Panc1 (cell line): ENCODE data around the gene AOC3. TPM values are rescaled to one million over a fixed set of nuclear protein-coding genes. Genes with fewer than 3 reads are reported as not detected.

ENCODE experiments used
- ATAC-seq: fragments of 200-7000 bp; cut with Tn5 transposase; 2 replicates; pipeline ENCODE4 v1.9.1; 2020; ENCODE audit warnings: mild to moderate bottlenecking, moderate library complexity
- BruUV-seq: library from RNA; stranded (reverse); fragments of 400-500 nt; replicated peaks from 2 replicates; lab custom pipeline; 2021; lab: Mats Ljungman, UMichigan
- CTCF ChIA-PET: fragments of 300-600 bp; sonication (Branson Sonifier 250); formaldehyde crosslinking; loops from one replicate; lab custom pipeline; 2022; ENCODE audit warnings: antibody characterized with exemption; lab: Charles Lee
- POLR2A ChIA-PET: fragments of 300-600 bp; sonication (Branson Sonifier 250); formaldehyde crosslinking; loops from one replicate; lab custom pipeline; 2022; ENCODE audit warnings: antibody characterized with exemption; lab: Charles Lee
- DNase-seq: peaks from one replicate; pipeline ENCODE4 v3.0.0-alpha.2; 2010; ENCODE audit warnings: low read depth, low spot score
- H3K27ac ChIP-seq: 2 replicates; pipeline ENCODE4 v1.5.1; 2011; ENCODE audit warnings: mild to moderate bottlenecking, low read length, inconsistent platforms
- H3K27me3 ChIP-seq: fragments of 200-500 bp; sonication (Bioruptor generic); 2 replicates; pipeline ENCODE4 v1.6.0; 2014; ENCODE audit warnings: low read length, inconsistent platforms; ENCODE audit not compliant: control insufficient read depth, insufficient read depth
- H3K36me3 ChIP-seq: fragments of 200-500 bp; sonication (Bioruptor generic); 2 replicates; pipeline ENCODE4 v1.5.1; 2014; ENCODE audit warnings: inconsistent platforms, mild to moderate bottlenecking, low read length, moderate library complexity; ENCODE audit not compliant: control insufficient read depth, insufficient read depth
- H3K4me1 ChIP-seq: 2 replicates; pipeline ENCODE4 v1.5.1; 2011; ENCODE audit warnings: inconsistent platforms, mild to moderate bottlenecking, low read length, moderate library complexity; ENCODE audit not compliant: control insufficient read depth, insufficient read depth
- H3K4me3 ChIP-seq, 2 experiments: 2 replicates each; pipeline ENCODE4 v1.5.1; 2011 to 2012; ENCODE audit warnings: low read depth in 2 of 2, low read length in 2 of 2, mild to moderate bottlenecking in 2 of 2, inconsistent platforms in 1 of 2, moderate library complexity in 1 of 2
- H3K9me3 ChIP-seq: fragments of 200-500 bp; sonication (Bioruptor generic); 2 replicates; pipeline ENCODE4 v1.5.1; 2014; ENCODE audit warnings: low read depth, mild to moderate bottlenecking, inconsistent platforms, low read length, moderate library complexity; ENCODE audit not compliant: control insufficient read depth, insufficient read depth
- POLR2AphosphoS5 ChIP-seq: IDR thresholded peaks from 2 replicates; pipeline ENCODE4 v1.6.1; 2012; ENCODE audit warnings: mild to moderate bottlenecking, low read depth, low read length, moderate library complexity
- SIN3A ChIP-seq: IDR thresholded peaks from 2 replicates; pipeline ENCODE4 v1.6.1; 2012; ENCODE audit warnings: low read depth, mild to moderate bottlenecking, low read length, moderate library complexity, borderline replicate concordance; ENCODE audit not compliant: insufficient read depth
- TCF7L2 ChIP-seq: IDR thresholded peaks from 2 replicates; pipeline ENCODE4 v1.6.1; 2011; ENCODE audit warnings: mild to moderate bottlenecking, low read depth, low read length, inconsistent platforms
- in situ Hi-C: cut with HindIII; loops from 2 replicates; pipeline ENCODE4 v1.10.0; 2016; ENCODE audit warnings: low sequenced_read_pairs, low pct_unique_long_range_greater_than_20kb
- intact Hi-C: fragments of 100-400 bp; cut with micrococcal nuclease; formaldehyde crosslinking; loops from one replicate; pipeline ENCODE4 v1.10.0; 2022; ENCODE audit not compliant: unreplicated experiment
- total RNA-seq: library from RNA; stranded (reverse); gene quantifications from one replicate; pipeline ENCODE4 v1.2.1, GENCODE V29; 2021; ENCODE audit not compliant: unreplicated experiment
- TF ChIP-seq, protein P1 (sequence below): fragments of 450-650 bp; IDR thresholded peaks from 2 replicates; pipeline ENCODE4 v1.5.1; 2017; ENCODE audit warnings: mild to moderate bottlenecking
- TF ChIP-seq, protein P2 (sequence below), 2 experiments: IDR thresholded peaks; 2 replicates each; pipeline ENCODE4 v1.6.1; 2011 to 2012; ENCODE audit warnings: low read depth in 2 of 2, control low read depth in 1 of 2, low read length in 1 of 2, mild to moderate bottlenecking in 1 of 2, moderate library complexity in 1 of 2; ENCODE audit not compliant: insufficient read depth in 1 of 2

Gene AOC3
- total RNA-seq, 1 experiment from 2014 or later: 0.21 TPM

DNA sequence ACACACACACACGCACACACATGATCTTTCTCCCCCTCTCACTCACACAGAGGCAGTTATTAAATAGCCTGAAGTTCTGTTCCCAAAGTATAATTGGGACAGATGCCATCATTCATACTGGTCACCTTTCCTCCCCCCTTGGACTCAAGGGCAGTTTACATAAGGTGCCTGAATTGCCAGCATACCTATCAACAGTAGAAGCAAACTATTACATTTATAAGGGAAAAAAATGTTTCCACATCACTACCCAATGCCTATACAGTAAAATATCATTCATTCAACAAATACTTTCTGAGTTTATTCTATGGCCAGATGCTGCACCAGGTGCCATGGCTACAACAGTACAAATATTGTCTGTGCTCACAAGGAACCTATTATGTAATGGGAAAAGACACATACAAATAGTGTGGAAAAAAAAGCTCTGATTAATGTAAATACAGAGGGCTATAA, 46.1 kb upstream of the AOC3 start:
- ATAC-seq (no peak), DNase-seq (no peak)
- Histone ChIP-seq H3K9me3 (no peaks in the 10 kb centered on the region), H3K27me3 (no peaks in the 10 kb centered on the region), H3K4me3 (no peak overlapping the region), H3K36me3 (no peaks in the 10 kb centered on the region), H3K27ac (no peak overlapping the region), H3K4me1 (peaks cover 10% of the 10 kb centered on the region)
- in situ Hi-C loops (no loop called here), intact Hi-C loops (no loop called here)
- no TSS peak for BruUV-seq
- ChIA-PET CTCF (no interaction called here), POLR2A (interaction anchor here (0.6 kb wide), 1 partner anchor 8 kb away, joined by 4 read pairs; no protein-coding TSS in a partner anchor)
- TF ChIP-seq, protein P1, sequence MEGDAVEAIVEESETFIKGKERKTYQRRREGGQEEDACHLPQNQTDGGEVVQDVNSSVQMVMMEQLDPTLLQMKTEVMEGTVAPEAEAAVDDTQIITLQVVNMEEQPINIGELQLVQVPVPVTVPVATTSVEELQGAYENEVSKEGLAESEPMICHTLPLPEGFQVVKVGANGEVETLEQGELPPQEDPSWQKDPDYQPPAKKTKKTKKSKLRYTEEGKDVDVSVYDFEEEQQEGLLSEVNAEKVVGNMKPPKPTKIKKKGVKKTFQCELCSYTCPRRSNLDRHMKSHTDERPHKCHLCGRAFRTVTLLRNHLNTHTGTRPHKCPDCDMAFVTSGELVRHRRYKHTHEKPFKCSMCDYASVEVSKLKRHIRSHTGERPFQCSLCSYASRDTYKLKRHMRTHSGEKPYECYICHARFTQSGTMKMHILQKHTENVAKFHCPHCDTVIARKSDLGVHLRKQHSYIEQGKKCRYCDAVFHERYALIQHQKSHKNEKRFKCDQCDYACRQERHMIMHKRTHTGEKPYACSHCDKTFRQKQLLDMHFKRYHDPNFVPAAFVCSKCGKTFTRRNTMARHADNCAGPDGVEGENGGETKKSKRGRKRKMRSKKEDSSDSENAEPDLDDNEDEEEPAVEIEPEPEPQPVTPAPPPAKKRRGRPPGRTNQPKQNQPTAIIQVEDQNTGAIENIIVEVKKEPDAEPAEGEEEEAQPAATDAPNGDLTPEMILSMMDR: no peak
- no peak for TF ChIP-seq TCF7L2
- no peak for TF ChIP-seq POLR2AphosphoS5
- no peak for TF ChIP-seq SIN3A
- TF ChIP-seq, protein P2, sequence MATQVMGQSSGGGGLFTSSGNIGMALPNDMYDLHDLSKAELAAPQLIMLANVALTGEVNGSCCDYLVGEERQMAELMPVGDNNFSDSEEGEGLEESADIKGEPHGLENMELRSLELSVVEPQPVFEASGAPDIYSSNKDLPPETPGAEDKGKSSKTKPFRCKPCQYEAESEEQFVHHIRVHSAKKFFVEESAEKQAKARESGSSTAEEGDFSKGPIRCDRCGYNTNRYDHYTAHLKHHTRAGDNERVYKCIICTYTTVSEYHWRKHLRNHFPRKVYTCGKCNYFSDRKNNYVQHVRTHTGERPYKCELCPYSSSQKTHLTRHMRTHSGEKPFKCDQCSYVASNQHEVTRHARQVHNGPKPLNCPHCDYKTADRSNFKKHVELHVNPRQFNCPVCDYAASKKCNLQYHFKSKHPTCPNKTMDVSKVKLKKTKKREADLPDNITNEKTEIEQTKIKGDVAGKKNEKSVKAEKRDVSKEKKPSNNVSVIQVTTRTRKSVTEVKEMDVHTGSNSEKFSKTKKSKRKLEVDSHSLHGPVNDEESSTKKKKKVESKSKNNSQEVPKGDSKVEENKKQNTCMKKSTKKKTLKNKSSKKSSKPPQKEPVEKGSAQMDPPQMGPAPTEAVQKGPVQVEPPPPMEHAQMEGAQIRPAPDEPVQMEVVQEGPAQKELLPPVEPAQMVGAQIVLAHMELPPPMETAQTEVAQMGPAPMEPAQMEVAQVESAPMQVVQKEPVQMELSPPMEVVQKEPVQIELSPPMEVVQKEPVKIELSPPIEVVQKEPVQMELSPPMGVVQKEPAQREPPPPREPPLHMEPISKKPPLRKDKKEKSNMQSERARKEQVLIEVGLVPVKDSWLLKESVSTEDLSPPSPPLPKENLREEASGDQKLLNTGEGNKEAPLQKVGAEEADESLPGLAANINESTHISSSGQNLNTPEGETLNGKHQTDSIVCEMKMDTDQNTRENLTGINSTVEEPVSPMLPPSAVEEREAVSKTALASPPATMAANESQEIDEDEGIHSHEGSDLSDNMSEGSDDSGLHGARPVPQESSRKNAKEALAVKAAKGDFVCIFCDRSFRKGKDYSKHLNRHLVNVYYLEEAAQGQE (IDR thresholded peaks at IDR 0.05; ENCODE audit: insufficient read depth in 1 of 2, low read depth in 2 of 2, low read length in 1 of 2): no peak

DNA sequence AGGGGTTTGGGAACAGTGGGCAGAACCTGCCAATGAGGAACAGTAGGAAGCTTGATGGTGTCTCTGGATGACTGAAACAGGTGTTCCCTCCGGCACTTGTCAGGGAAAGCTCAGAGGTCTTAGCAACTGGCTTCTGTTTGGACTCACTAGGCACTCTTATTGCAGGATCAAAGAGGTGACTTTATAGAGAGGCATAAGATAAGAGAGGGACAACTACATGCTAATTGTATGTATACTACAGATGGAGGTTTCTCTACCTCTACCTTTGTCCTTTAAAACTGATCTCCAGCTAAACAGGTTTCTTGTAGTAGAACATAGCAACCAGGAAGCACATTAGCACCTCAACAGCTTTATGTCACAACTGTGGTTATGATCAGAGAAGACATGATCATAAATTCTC, 44.8 kb upstream of the AOC3 start:
- no peaks in the 10 kb centered on the region for H3K27me3 ChIP-seq
- no peak for DNase-seq
- in situ Hi-C loops (no loop called here), intact Hi-C loops (no loop called here)
- ChIA-PET CTCF (no interaction called here), POLR2A (interaction anchor here (0.6 kb wide), 1 partner anchor 509 kb away, joined by 12 read pairs; no protein-coding TSS in a partner anchor)
- H3K27ac ChIP-seq: no peak overlapping the region
- ATAC-seq: no peak
- no TSS peak for BruUV-seq
- H3K4me3 ChIP-seq: no peak overlapping the region
- H3K9me3 ChIP-seq: no peaks in the 10 kb centered on the region
- no peaks in the 10 kb centered on the region for H3K36me3 ChIP-seq
- H3K4me1 ChIP-seq: peaks cover 10% of the 10 kb centered on the region
- TF ChIP-seq TCF7L2: no peak
- TF ChIP-seq, protein P1: no peak
- no peak for TF ChIP-seq POLR2AphosphoS5
- no peak for TF ChIP-seq SIN3A
- TF ChIP-seq, protein P2 (IDR thresholded peaks at IDR 0.05; ENCODE audit: insufficient read depth in 1 of 2, low read depth in 2 of 2, low read length in 1 of 2): no peak
